ENCODE data around the gene ACP2.

- TF ChIP-seq CTCF (IDR thresholded peaks at IDR 0.05; ENCODE audit: low read depth, low read length, missing input control) (no peak), RXRA (IDR thresholded peaks at IDR 0.05) (no peak), REST (IDR thresholded peaks at IDR 0.05) (no peak), RAD21 (IDR thresholded peaks at IDR 0.05) (no peak), YY1 (IDR thresholded peaks at IDR 0.05) (no peak)
- TF ChIP-seq, protein P1, sequence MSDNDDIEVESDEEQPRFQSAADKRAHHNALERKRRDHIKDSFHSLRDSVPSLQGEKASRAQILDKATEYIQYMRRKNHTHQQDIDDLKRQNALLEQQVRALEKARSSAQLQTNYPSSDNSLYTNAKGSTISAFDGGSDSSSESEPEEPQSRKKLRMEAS (IDR thresholded peaks at IDR 0.05), result no peak
Measured at GRCh38 chr11:47248304-47248663, 330 bp downstream of the ACP2 start.
